A673 (cell line): Measurements from ENCODE around the gene GM2A. TPM values are rescaled to one million over a fixed set of nuclear protein-coding genes. Genes with fewer than 3 reads are reported as not detected.

ENCODE experiments used
- BruUV-seq: library from RNA; stranded (reverse); fragments of 400-500 nt; replicated peaks from 2 replicates; lab custom pipeline; 2021; lab: Mats Ljungman, UMichigan
- CTCF ChIA-PET: fragments of 300-600 bp; sonication (Branson Sonifier 250); formaldehyde crosslinking; loops from one replicate; lab custom pipeline; 2022; ENCODE audit warnings: antibody characterized with exemption; lab: Charles Lee
- POLR2A ChIA-PET: fragments of 300-600 bp; sonication (Branson Sonifier 250); formaldehyde crosslinking; loops from one replicate; lab custom pipeline; 2022; ENCODE audit warnings: antibody characterized with exemption; ENCODE audit not compliant: low non-redundant PET; lab: Charles Lee
- DNase-seq: peaks from one replicate; pipeline ENCODE4 v3.0.0-alpha.2; 2015; ENCODE audit warnings: low spot score
- H3K27ac ChIP-seq: fragments of 200-600 bp; sonication (generic); 2 replicates; pipeline ENCODE4 v1.5.1; 2016; ENCODE audit warnings: mixed run types, low read depth, mild to moderate bottlenecking, mixed read lengths, antibody characterized with exemption, low read length; ENCODE audit not compliant: poor library complexity, severe bottlenecking
- H3K27me3 ChIP-seq: fragments of 200-600 bp; sonication (generic); replicated peaks from 2 replicates; pipeline ENCODE4 v1.6.1; 2017; ENCODE audit warnings: mixed run types, low read depth, mild to moderate bottlenecking, mixed read lengths, antibody characterized with exemption, low read length; ENCODE audit not compliant: insufficient read depth, poor library complexity
- H3K36me3 ChIP-seq: fragments of 200-600 bp; sonication (generic); 2 replicates; pipeline ENCODE4 v1.6.1; 2016; ENCODE audit warnings: mixed run types, mild to moderate bottlenecking, mixed read lengths, antibody characterized with exemption, low read length; ENCODE audit not compliant: insufficient read depth, poor library complexity, severe bottlenecking
- H3K4me1 ChIP-seq: fragments of 200-600 bp; sonication (generic); 2 replicates; pipeline ENCODE4 v1.6.1; 2017; ENCODE audit warnings: mixed run types, mild to moderate bottlenecking, mixed read lengths, antibody characterized with exemption, low read length; ENCODE audit not compliant: insufficient read depth, poor library complexity, severe bottlenecking
- H3K4me3 ChIP-seq: fragments of 200-600 bp; sonication (generic); 2 replicates; pipeline ENCODE4 v1.5.1; 2016; ENCODE audit warnings: low read depth, mixed run types, mild to moderate bottlenecking, mixed read lengths, low read length; ENCODE audit not compliant: poor library complexity, severe bottlenecking
- H3K9me3 ChIP-seq: fragments of 200-600 bp; sonication (generic); 2 replicates; pipeline ENCODE4 v1.6.1; 2016; ENCODE audit warnings: mixed run types, low read depth, mild to moderate bottlenecking, mixed read lengths, antibody characterized with exemption, low read length; ENCODE audit not compliant: poor library complexity, severe bottlenecking
- EZH2 ChIP-seq: fragments of 200-600 bp; sonication (generic); IDR thresholded peaks from 2 replicates; pipeline ENCODE4 v1.6.1; 2017; ENCODE audit warnings: borderline replicate concordance, low read depth, mild to moderate bottlenecking, mixed read lengths, antibody characterized with exemption, low read length; ENCODE audit not compliant: poor library complexity, severe bottlenecking
- intact Hi-C: fragments of 100-400 bp; cut with micrococcal nuclease; formaldehyde crosslinking; loops from one replicate; pipeline ENCODE4 v1.10.0; 2022; ENCODE audit not compliant: unreplicated experiment
- total RNA-seq: library from RNA; stranded (reverse); gene quantifications from 2 replicates; pipeline ENCODE4 v1.2.3, GENCODE V29; 2021
- TF ChIP-seq, protein P1 (sequence below): fragments of 300-800, 200-600 bp; sonication (generic); conservative IDR thresholded peaks from 2 replicates; pipeline ENCODE4 v1.5.1; 2017; ENCODE audit warnings: low read depth, mild to moderate bottlenecking, antibody characterized with exemption, low read length, moderate library complexity, mixed read lengths

GM2A gene
- total RNA-seq, 1 experiment from 2014 or later, result 3.5 TPM

DNA sequence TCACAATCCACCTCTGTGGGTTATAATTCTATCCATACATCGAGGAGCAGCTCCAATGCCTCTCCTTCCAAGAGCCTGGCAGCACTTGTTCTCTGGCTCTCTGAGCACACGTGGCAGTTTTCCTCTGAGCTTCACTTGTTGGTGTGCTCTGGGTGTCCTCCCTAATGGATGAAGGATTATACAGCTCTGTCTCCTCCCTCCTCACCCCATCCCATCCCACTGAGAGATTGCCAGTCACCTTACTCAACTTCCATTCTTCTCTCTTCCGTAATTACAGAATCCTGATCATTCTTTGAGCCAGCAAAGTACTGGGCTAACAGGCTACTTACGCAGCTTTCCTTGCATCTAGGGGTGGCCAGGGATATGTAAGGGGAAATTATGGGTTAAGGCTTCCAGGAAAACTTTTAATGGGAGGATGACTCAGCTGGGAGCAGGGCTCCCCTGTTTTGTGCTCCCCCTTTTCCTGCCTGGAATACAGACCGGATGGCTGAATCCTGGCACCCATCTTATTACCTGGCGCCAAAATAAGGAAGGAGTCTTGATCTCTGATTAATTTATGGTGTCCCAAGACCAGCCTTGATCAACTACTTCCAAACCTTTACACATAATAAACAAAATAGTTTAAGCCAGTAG, 22.8 kb upstream of the GM2A start:
- H3K4me1 ChIP-seq, result no peaks in the 10 kb centered on the region
- H3K36me3 ChIP-seq, result no peaks in the 10 kb centered on the region
- H3K27ac ChIP-seq, result no peak overlapping the region
- intact Hi-C loops, result no loop called here
- H3K4me3 ChIP-seq, result no peak overlapping the region
- DNase-seq, result no peak
- ChIA-PET CTCF (no interaction called here), POLR2A (no interaction called here)
- no peaks in the 10 kb centered on the region for H3K27me3 ChIP-seq
- BruUV-seq, result no TSS peak
- TF ChIP-seq, protein P1, sequence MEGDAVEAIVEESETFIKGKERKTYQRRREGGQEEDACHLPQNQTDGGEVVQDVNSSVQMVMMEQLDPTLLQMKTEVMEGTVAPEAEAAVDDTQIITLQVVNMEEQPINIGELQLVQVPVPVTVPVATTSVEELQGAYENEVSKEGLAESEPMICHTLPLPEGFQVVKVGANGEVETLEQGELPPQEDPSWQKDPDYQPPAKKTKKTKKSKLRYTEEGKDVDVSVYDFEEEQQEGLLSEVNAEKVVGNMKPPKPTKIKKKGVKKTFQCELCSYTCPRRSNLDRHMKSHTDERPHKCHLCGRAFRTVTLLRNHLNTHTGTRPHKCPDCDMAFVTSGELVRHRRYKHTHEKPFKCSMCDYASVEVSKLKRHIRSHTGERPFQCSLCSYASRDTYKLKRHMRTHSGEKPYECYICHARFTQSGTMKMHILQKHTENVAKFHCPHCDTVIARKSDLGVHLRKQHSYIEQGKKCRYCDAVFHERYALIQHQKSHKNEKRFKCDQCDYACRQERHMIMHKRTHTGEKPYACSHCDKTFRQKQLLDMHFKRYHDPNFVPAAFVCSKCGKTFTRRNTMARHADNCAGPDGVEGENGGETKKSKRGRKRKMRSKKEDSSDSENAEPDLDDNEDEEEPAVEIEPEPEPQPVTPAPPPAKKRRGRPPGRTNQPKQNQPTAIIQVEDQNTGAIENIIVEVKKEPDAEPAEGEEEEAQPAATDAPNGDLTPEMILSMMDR, result no peak
- TF ChIP-seq EZH2, result no peak
- no peaks in the 10 kb centered on the region for H3K9me3 ChIP-seq

DNA sequence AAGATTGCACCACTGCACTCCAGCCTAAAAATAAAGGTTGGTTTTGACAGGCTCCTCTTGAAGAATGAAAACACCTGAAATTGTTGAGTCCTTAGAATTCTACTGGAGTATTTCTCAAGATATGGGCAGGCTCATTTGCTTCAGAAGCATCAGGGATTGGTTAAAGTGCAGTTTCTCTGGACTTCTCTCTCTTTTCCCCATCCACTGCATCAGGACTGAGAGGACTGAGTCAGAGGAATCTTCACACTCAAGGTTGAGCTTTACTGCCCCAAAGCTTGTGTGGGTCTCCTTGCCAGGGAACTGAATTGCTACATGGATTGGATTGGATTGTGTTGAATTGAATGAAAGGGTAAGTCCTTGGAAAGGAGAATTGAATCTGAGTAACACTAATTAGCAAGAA, 21.6 kb upstream of the GM2A start:
- CTCF ChIA-PET, result no interaction called here
- no peaks in the 10 kb centered on the region for H3K36me3 ChIP-seq
- BruUV-seq, result no TSS peak
- DNase-seq, result no peak
- H3K9me3 ChIP-seq, result no peaks in the 10 kb centered on the region
- intact Hi-C loops, result no loop called here
- POLR2A ChIA-PET, result no interaction called here
- no peaks in the 10 kb centered on the region for H3K4me1 ChIP-seq
- no peaks in the 10 kb centered on the region for H3K27me3 ChIP-seq
- H3K27ac ChIP-seq, result no peak overlapping the region
- no peak overlapping the region for H3K4me3 ChIP-seq
- TF ChIP-seq, protein P1, result no peak
- TF ChIP-seq EZH2, result no peak

DNA sequence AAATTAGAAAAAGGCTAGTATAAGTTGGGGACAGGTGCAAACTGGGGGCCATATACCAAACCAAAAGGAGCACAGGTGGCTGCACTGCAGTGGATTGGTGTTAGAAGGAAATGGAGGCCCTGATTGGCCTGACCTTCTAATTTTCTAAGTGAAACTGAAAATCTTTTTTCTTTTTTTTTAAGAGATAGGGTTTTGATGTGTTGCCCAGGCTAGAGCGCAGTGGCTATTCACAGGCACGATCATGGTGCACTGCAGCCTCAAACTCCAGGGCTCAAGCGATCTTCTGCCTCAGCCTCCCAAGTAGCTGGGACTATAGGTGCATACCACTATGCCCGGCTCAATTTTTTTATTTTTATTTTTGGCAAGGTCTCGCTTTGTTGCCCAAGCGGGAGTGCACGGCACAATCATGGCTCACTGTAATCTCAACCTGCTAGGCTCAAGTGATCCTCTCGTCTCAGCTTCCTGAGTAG, 19.3 kb upstream of the GM2A start:
- H3K27me3 ChIP-seq, result no peaks in the 10 kb centered on the region
- ChIA-PET POLR2A (no interaction called here), CTCF (no interaction called here)
- H3K4me3 ChIP-seq, result no peak overlapping the region
- no peak overlapping the region for H3K27ac ChIP-seq
- H3K9me3 ChIP-seq, result no peaks in the 10 kb centered on the region
- H3K36me3 ChIP-seq, result no peaks in the 10 kb centered on the region
- no TSS peak for BruUV-seq
- H3K4me1 ChIP-seq, result no peaks in the 10 kb centered on the region
- no peak for DNase-seq
- no peak for TF ChIP-seq EZH2
- TF ChIP-seq, protein P1, result no peak
- intact Hi-C loops, result no loop called here
